SU-DHL-6 (cell line): Measurements from ENCODE around the gene IL4R.

Experiments
- EZH2phosphoT487 ChIP-seq: fragments of 200-600 bp; sonication (generic), shearing (Covaris generic); conservative IDR thresholded peaks from 2 replicates; pipeline ENCODE4 v1.6.1; 2018; ENCODE audit warnings: mild to moderate bottlenecking, antibody characterized with exemption, low read length, moderate library complexity, mixed read lengths
- TF ChIP-seq, protein P1 (sequence below): fragments of 200-600 bp; sonication (generic); IDR thresholded peaks from one replicate; pipeline ENCODE4 v1.5.1; 2017; ENCODE audit warnings: antibody characterized with exemption, mild to moderate bottlenecking, low read length, moderate library complexity; ENCODE audit not compliant: insufficient read depth, poor library complexity, severe bottlenecking

DNA sequence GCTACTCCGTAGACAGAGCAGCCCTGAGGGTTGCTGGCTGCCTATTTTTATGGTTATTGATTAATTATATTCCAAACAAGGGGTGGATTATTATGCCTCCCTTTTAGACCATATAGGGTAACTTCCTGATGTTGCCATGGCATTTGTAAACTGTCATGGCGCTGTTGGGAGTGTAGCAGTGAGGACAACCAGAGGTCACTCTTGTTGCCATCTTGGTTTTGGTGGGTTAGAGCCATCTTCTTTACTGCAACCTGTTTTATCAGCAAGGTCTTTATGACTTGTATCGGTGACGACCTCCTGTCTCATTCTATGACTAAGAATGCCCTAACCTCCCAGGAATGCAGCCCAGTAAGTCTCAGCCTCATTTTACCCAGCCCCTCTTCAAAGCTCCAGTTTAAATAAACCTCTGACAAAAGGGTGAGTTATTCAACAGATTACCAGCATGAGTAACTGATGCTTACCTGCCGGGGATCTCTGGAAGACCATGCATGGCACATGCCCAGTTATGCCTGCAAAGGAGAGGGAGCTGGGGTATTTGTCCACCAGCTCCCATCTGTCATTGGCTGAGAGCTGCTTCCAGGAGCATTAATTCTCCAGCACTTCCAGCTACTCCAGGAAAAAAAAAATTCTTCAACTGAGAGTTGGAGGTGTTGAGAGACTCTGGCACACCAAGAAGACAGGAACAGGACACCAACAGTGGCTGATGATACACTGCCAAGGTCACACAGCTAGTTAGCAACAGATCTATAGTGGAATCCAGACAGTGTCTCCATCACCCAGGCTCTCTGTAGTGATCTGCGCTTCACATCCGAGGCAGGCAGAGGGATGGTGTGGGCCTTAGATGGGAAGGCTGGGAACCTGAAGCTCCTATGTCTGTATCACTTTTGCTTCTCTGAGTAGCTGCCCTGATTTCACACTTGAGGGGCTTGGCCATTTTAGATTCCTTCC, 51.6 kb downstream of the IL4R start:
- TF ChIP-seq, protein P1, sequence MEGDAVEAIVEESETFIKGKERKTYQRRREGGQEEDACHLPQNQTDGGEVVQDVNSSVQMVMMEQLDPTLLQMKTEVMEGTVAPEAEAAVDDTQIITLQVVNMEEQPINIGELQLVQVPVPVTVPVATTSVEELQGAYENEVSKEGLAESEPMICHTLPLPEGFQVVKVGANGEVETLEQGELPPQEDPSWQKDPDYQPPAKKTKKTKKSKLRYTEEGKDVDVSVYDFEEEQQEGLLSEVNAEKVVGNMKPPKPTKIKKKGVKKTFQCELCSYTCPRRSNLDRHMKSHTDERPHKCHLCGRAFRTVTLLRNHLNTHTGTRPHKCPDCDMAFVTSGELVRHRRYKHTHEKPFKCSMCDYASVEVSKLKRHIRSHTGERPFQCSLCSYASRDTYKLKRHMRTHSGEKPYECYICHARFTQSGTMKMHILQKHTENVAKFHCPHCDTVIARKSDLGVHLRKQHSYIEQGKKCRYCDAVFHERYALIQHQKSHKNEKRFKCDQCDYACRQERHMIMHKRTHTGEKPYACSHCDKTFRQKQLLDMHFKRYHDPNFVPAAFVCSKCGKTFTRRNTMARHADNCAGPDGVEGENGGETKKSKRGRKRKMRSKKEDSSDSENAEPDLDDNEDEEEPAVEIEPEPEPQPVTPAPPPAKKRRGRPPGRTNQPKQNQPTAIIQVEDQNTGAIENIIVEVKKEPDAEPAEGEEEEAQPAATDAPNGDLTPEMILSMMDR: no peak
- TF ChIP-seq EZH2phosphoT487: no peak
